ENCODE data around the gene SLC18A3.

- TF ChIP-seq, protein P1, sequence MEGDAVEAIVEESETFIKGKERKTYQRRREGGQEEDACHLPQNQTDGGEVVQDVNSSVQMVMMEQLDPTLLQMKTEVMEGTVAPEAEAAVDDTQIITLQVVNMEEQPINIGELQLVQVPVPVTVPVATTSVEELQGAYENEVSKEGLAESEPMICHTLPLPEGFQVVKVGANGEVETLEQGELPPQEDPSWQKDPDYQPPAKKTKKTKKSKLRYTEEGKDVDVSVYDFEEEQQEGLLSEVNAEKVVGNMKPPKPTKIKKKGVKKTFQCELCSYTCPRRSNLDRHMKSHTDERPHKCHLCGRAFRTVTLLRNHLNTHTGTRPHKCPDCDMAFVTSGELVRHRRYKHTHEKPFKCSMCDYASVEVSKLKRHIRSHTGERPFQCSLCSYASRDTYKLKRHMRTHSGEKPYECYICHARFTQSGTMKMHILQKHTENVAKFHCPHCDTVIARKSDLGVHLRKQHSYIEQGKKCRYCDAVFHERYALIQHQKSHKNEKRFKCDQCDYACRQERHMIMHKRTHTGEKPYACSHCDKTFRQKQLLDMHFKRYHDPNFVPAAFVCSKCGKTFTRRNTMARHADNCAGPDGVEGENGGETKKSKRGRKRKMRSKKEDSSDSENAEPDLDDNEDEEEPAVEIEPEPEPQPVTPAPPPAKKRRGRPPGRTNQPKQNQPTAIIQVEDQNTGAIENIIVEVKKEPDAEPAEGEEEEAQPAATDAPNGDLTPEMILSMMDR (IDR thresholded peaks at IDR 0.05): no peak
- no peak for TF ChIP-seq ZFX (IDR thresholded peaks at IDR 0.05; ENCODE audit: borderline replicate concordance)
These were observed 10.2 kb downstream of the SLC18A3 start for GRCh38 chr10:49620286-49620810.
